ENCODE data around the gene CCDC82.

- no peak for TF ChIP-seq EZH2 (optimal IDR thresholded peaks at IDR 0.05; ENCODE audit: low read depth, low read length)
- TF ChIP-seq CTCF (IDR thresholded peaks at IDR 0.05; ENCODE audit: low read length) = no peak
These were observed 35.0 kb upstream of the CCDC82 start for GRCh38 chr11:96424693-96425092.
